HepG2 (cell line): Measurements from ENCODE around the gene GPHN. TPM values are rescaled to one million over a fixed set of nuclear protein-coding genes. Genes with fewer than 3 reads are reported as not detected.
A peak's percentile ranks its signal among the peaks of the same experiment; 100 is the strongest.

Experiments used
- ATAC-seq: fragments of 200-7000 bp; cut with Tn5 transposase; 3 replicates; pipeline ENCODE4 v1.9.1; 2020; ENCODE audit warnings: mild to moderate bottlenecking, moderate library complexity
- BruUV-seq: library from RNA; stranded (reverse); fragments of 400-500 nt; replicated peaks from 2 replicates; lab custom pipeline; 2021; lab: Mats Ljungman, UMichigan
- CTCF ChIA-PET: fragments of 300-600 bp; formaldehyde crosslinking; extraction: SDS; loops from one replicate; lab custom pipeline; 2021; ENCODE audit warnings: low total read pairs, inconsistent platforms, low intra/inter-chr PET ratio; lab: Yijun Ruan, JAX
- POLR2A ChIA-PET: fragments of 350-600 bp; sonication (Branson Sonifier 250); formaldehyde crosslinking; loops from one replicate; lab custom pipeline; 2020; ENCODE audit warnings: antibody characterized with exemption, inconsistent platforms; lab: Yijun Ruan, JAX
- DNase-seq: peaks from one replicate; pipeline ENCODE4 v3.0.0-alpha.2; 2015; ENCODE audit warnings: low spot score
- FAIRE-seq: peaks from 3 replicates; lab custom pipeline; 2011; peaks lifted over from hg19 to GRCh38; lab: Jason Lieb, UNC
- H2AFZ ChIP-seq: one replicate; pipeline ENCODE4 v1.6.1; 2011; ENCODE audit warnings: low read length, inconsistent platforms
- H3K27ac ChIP-seq: fragments of 300-600 bp; 3 replicates; pipeline ENCODE4 v1.8.0; 2011; ENCODE audit warnings: mixed run types, mild to moderate bottlenecking, mixed read lengths, low read length, inconsistent platforms; ENCODE audit not compliant: insufficient read depth; ENCODE audit errors: extremely low read length
- H3K27me3 ChIP-seq, 2 experiments: fragments of 200-600 bp in 1 of 2; 2 replicates in 1 of 2; 3 replicates in 1 of 2; pipeline versions ENCODE4 v1.6.0 to v1.8.0; 2011; ENCODE audit warnings: low read length in 2 of 2, mild to moderate bottlenecking in 2 of 2, moderate library complexity in 2 of 2, inconsistent platforms in 1 of 2; ENCODE audit not compliant: insufficient read depth in 2 of 2, control insufficient read depth in 1 of 2
- H3K36me3 ChIP-seq, 2 experiments: fragments of 200-600 bp in 1 of 2; replicated peaks in 1 of 2; 2 replicates in 1 of 2; 3 replicates in 1 of 2; pipeline versions ENCODE4 v1.5.1 to v1.8.0; 2011; ENCODE audit warnings: low read length in 2 of 2, inconsistent platforms in 1 of 2; ENCODE audit not compliant: insufficient read depth in 2 of 2, control insufficient read depth in 1 of 2
- H3K4me1 ChIP-seq: 2 replicates; pipeline ENCODE4 v1.5.1; 2012; ENCODE audit warnings: low read length, inconsistent platforms; ENCODE audit not compliant: insufficient read depth
- H3K4me2 ChIP-seq: 2 replicates; pipeline ENCODE4 v1.6.0; 2011; ENCODE audit warnings: low read depth, low read length, inconsistent platforms
- H3K4me3 ChIP-seq, 3 experiments: fragments of 200-600 bp in 1 of 3; sonication (generic), shearing (Covaris generic) in 1 of 3; replicated peaks in 1 of 3; 2 replicates each; pipeline ENCODE4 v1.5.1; 2011 to 2016; ENCODE audit warnings: low read length in 3 of 3, inconsistent platforms in 2 of 3, low read depth in 2 of 3, mild to moderate bottlenecking in 2 of 3, control low read depth in 1 of 3, mixed read lengths in 1 of 3; ENCODE audit not compliant: insufficient read depth in 1 of 3
- H3K79me2 ChIP-seq: one replicate; pipeline ENCODE4 v1.6.1; 2011; ENCODE audit warnings: low read length, inconsistent platforms; ENCODE audit not compliant: insufficient read depth
- H3K9ac ChIP-seq: 2 replicates; pipeline ENCODE4 v1.6.0; 2011; ENCODE audit warnings: mild to moderate bottlenecking, low read depth, low read length, inconsistent platforms; ENCODE audit not compliant: insufficient read depth
- H3K9me3 ChIP-seq: 2 replicates; pipeline ENCODE4 v1.5.1; 2012; ENCODE audit warnings: mild to moderate bottlenecking, low read length
- H4K20me1 ChIP-seq: 2 replicates; pipeline ENCODE4 v1.6.0; 2011; ENCODE audit warnings: inconsistent platforms, mild to moderate bottlenecking, low read length, moderate library complexity; ENCODE audit not compliant: insufficient read depth
- HOXA7 ChIP-seq: sonication (generic); formaldehyde crosslinking; IDR thresholded peaks from 2 replicates; pipeline ENCODE4 v1.8.1; 2022; ENCODE audit warnings: mild to moderate bottlenecking, missing genetic modification reagents, moderate library complexity
- WGBS: methylation state at CpG from one replicate; pipeline ENCODE4 v1.1.6; 2017; ENCODE audit warnings: low lambda C conversion rate; 5-methylcytosine and 5-hydroxymethylcytosine counted together
- in situ Hi-C: cut with HindIII; loops from 2 replicates; pipeline ENCODE4 v1.10.0; 2017; ENCODE audit warnings: low pct_unique_long_range_greater_than_20kb; ENCODE audit not compliant: extremely low pct_ligation_motif_present
- intact Hi-C: fragments of 100-400 bp; cut with micrococcal nuclease; formaldehyde crosslinking; loops from one replicate; pipeline ENCODE4 v1.10.0; 2022; ENCODE audit not compliant: unreplicated experiment
- polyA plus RNA-seq, 8 experiments: library from polyadenylated mRNA; depleted of rRNA in 3 of 8; stranded (reverse) in 7 of 8; unstranded in 1 of 8; fragments of >200 nt; fragmentation: Illumina TruSeq in 4 of 8; extraction: Trizol in 4 of 8; gene quantifications; 2 replicates each; pipeline versions ENCODE4 v1.2.1 to v1.2.3, GENCODE V29; 2011 to 2016; ENCODE audit warnings: low read depth in 4 of 8, missing spikeins in 1 of 8, mixed read lengths in 1 of 8; ENCODE audit not compliant: insufficient read depth in 1 of 8
- total RNA-seq, 5 experiments: library from RNA; depleted of rRNA; stranded (reverse); fragments of >200 nt; fragmentation: Illumina TruSeq; extraction: Trizol; gene quantifications; 2 replicates each; pipeline ENCODE4 v1.2.3, GENCODE V29; 2016; ENCODE audit warnings: low read depth in 1 of 5
- TF ChIP-seq, protein P1 (sequence below): sonication (generic); formaldehyde crosslinking; IDR thresholded peaks from 2 replicates; pipeline ENCODE4 v1.9.0; 2021; ENCODE audit warnings: mild to moderate bottlenecking, missing genetic modification reagents
- TF ChIP-seq, protein P2 (sequence below): sonication (generic); formaldehyde crosslinking; IDR thresholded peaks from 2 replicates; pipeline ENCODE4 v1.8.0; 2022; ENCODE audit warnings: mild to moderate bottlenecking, missing genetic modification reagents
- TF ChIP-seq, protein P3 (sequence below): sonication (generic); formaldehyde crosslinking; IDR thresholded peaks from 2 replicates; pipeline ENCODE4 v1.4.0; 2020; ENCODE audit warnings: missing genetic modification reagents, borderline replicate concordance
- TF ChIP-seq, protein P4 (sequence below): sonication (generic); formaldehyde crosslinking; IDR thresholded peaks from 2 replicates; pipeline ENCODE4 v1.5.1; 2020; ENCODE audit warnings: missing genetic modification reagents, mild to moderate bottlenecking, borderline replicate concordance
- TF ChIP-seq, protein P5 (sequence below): sonication (generic); formaldehyde crosslinking; IDR thresholded peaks from 2 replicates; pipeline ENCODE4 v1.4.0; 2020; ENCODE audit warnings: mild to moderate bottlenecking, missing genetic modification reagents

The GPHN gene
- total and polyA plus RNA-seq, 2 of the 13 experiments (the other 11 are each of a cell fraction or from before 2014, with no cell fraction given), result 12.7 to 19.2 TPM

DNA sequence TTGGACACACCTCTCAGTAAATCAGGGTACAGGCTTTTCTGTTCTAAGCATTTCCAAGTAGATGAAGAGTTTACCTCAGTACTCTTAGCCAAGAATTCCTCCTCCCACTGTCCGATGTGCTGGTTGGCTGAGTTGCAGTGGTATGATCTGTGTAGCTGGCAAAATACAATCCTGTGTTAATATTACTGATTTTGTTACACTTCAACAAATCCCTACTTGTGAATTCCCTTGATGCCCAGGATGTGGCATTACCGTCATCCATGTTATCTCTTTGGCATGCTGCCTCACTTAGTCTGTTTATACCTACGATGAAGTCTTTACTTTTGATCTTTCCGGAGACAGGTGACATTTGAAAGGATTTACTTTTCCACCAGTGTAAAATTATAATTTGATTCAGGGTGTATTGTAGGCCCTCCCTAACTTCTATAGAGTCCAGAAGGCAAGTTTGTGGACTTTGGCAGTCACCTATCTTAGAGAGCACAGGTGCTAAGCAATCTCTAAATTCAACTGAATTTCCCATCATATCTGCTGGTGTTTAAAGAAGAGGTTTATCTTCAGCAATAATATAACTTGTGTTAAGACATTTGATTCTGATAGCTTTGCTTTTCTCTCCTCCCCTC, 11.6 kb upstream of the GPHN start:
- H3K4me1 ChIP-seq, result peaks cover 13% of the 10 kb centered on the region
- intact Hi-C loops, result loop anchor here (5.0 kb wide), 1 partner anchor 641 kb away; no protein-coding TSS in a partner anchor
- peak overlapping the region in 2 of 3 experiments; percentile 36 to 45; a peak in 4 of 6 replicates for H3K4me3 ChIP-seq
- no peaks in the 10 kb centered on the region for H3K79me2 ChIP-seq
- ChIA-PET CTCF (interaction anchor here (1.4 to 1.9 kb wide), 3 partner anchors 11 to 622 kb away, joined by 5 to 9 read pairs (median 5); partner anchors contain the start of gene GPHN), POLR2A (interaction anchor here (3.2 kb wide), 1 partner anchor 11 kb away, joined by 18 read pairs; the partner anchor contains the start of gene GPHN)
- H3K4me2 ChIP-seq, result peak overlapping the region; percentile 56
- H3K27ac ChIP-seq, result no peak overlapping the region
- peak overlapping the region; percentile 92 for H2AFZ ChIP-seq
- no peaks in the 10 kb centered on the region for H4K20me1 ChIP-seq
- WGBS, result 61% methylated on average over 4 of the region's 4 CpGs
- DNase-seq (no peak), FAIRE-seq (no peak), ATAC-seq (peak; percentile 76)
- H3K9me3 ChIP-seq, result no peaks in the 10 kb centered on the region
- in situ Hi-C loops, result no loop called here
- H3K36me3 ChIP-seq, result no peaks in the 10 kb centered on the region
- no TSS peak for BruUV-seq
- no peaks in the 10 kb centered on the region for H3K27me3 ChIP-seq
- 0 out of 2 replicates have a peak overlapping the region, but pooled peaks have one; percentile 3 for H3K9ac ChIP-seq
- no peak for TF ChIP-seq HOXA7 (CRISPR knock-in tag)
- TF ChIP-seq, protein P1, sequence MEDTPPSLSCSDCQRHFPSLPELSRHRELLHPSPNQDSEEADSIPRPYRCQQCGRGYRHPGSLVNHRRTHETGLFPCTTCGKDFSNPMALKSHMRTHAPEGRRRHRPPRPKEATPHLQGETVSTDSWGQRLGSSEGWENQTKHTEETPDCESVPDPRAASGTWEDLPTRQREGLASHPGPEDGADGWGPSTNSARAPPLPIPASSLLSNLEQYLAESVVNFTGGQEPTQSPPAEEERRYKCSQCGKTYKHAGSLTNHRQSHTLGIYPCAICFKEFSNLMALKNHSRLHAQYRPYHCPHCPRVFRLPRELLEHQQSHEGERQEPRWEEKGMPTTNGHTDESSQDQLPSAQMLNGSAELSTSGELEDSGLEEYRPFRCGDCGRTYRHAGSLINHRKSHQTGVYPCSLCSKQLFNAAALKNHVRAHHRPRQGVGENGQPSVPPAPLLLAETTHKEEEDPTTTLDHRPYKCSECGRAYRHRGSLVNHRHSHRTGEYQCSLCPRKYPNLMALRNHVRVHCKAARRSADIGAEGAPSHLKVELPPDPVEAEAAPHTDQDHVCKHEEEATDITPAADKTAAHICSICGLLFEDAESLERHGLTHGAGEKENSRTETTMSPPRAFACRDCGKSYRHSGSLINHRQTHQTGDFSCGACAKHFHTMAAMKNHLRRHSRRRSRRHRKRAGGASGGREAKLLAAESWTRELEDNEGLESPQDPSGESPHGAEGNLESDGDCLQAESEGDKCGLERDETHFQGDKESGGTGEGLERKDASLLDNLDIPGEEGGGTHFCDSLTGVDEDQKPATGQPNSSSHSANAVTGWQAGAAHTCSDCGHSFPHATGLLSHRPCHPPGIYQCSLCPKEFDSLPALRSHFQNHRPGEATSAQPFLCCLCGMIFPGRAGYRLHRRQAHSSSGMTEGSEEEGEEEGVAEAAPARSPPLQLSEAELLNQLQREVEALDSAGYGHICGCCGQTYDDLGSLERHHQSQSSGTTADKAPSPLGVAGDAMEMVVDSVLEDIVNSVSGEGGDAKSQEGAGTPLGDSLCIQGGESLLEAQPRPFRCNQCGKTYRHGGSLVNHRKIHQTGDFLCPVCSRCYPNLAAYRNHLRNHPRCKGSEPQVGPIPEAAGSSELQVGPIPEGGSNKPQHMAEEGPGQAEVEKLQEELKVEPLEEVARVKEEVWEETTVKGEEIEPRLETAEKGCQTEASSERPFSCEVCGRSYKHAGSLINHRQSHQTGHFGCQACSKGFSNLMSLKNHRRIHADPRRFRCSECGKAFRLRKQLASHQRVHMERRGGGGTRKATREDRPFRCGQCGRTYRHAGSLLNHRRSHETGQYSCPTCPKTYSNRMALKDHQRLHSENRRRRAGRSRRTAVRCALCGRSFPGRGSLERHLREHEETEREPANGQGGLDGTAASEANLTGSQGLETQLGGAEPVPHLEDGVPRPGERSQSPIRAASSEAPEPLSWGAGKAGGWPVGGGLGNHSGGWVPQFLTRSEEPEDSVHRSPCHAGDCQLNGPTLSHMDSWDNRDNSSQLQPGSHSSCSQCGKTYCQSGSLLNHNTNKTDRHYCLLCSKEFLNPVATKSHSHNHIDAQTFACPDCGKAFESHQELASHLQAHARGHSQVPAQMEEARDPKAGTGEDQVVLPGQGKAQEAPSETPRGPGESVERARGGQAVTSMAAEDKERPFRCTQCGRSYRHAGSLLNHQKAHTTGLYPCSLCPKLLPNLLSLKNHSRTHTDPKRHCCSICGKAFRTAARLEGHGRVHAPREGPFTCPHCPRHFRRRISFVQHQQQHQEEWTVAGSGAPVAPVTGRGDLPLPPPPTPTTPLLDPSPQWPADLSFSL (CRISPR knock-in tag), result no peak
- TF ChIP-seq, protein P2, sequence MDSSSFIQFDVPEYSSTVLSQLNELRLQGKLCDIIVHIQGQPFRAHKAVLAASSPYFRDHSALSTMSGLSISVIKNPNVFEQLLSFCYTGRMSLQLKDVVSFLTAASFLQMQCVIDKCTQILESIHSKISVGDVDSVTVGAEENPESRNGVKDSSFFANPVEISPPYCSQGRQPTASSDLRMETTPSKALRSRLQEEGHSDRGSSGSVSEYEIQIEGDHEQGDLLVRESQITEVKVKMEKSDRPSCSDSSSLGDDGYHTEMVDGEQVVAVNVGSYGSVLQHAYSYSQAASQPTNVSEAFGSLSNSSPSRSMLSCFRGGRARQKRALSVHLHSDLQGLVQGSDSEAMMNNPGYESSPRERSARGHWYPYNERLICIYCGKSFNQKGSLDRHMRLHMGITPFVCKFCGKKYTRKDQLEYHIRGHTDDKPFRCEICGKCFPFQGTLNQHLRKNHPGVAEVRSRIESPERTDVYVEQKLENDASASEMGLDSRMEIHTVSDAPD (CRISPR knock-in tag), result no peak
- TF ChIP-seq, protein P3, sequence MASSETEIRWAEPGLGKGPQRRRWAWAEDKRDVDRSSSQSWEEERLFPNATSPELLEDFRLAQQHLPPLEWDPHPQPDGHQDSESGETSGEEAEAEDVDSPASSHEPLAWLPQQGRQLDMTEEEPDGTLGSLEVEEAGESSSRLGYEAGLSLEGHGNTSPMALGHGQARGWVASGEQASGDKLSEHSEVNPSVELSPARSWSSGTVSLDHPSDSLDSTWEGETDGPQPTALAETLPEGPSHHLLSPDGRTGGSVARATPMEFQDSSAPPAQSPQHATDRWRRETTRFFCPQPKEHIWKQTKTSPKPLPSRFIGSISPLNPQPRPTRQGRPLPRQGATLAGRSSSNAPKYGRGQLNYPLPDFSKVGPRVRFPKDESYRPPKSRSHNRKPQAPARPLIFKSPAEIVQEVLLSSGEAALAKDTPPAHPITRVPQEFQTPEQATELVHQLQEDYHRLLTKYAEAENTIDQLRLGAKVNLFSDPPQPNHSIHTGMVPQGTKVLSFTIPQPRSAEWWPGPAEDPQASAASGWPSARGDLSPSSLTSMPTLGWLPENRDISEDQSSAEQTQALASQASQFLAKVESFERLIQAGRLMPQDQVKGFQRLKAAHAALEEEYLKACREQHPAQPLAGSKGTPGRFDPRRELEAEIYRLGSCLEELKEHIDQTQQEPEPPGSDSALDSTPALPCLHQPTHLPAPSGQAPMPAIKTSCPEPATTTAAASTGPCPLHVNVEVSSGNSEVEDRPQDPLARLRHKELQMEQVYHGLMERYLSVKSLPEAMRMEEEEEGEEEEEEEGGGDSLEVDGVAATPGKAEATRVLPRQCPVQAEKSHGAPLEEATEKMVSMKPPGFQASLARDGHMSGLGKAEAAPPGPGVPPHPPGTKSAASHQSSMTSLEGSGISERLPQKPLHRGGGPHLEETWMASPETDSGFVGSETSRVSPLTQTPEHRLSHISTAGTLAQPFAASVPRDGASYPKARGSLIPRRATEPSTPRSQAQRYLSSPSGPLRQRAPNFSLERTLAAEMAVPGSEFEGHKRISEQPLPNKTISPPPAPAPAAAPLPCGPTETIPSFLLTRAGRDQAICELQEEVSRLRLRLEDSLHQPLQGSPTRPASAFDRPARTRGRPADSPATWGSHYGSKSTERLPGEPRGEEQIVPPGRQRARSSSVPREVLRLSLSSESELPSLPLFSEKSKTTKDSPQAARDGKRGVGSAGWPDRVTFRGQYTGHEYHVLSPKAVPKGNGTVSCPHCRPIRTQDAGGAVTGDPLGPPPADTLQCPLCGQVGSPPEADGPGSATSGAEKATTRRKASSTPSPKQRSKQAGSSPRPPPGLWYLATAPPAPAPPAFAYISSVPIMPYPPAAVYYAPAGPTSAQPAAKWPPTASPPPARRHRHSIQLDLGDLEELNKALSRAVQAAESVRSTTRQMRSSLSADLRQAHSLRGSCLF (CRISPR knock-in tag), result no peak
- TF ChIP-seq, protein P4, sequence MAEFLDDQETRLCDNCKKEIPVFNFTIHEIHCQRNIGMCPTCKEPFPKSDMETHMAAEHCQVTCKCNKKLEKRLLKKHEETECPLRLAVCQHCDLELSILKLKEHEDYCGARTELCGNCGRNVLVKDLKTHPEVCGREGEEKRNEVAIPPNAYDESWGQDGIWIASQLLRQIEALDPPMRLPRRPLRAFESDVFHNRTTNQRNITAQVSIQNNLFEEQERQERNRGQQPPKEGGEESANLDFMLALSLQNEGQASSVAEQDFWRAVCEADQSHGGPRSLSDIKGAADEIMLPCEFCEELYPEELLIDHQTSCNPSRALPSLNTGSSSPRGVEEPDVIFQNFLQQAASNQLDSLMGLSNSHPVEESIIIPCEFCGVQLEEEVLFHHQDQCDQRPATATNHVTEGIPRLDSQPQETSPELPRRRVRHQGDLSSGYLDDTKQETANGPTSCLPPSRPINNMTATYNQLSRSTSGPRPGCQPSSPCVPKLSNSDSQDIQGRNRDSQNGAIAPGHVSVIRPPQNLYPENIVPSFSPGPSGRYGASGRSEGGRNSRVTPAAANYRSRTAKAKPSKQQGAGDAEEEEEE (CRISPR knock-in tag), result no peak
- TF ChIP-seq, protein P5, sequence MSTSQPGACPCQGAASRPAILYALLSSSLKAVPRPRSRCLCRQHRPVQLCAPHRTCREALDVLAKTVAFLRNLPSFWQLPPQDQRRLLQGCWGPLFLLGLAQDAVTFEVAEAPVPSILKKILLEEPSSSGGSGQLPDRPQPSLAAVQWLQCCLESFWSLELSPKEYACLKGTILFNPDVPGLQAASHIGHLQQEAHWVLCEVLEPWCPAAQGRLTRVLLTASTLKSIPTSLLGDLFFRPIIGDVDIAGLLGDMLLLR (CRISPR knock-in tag), result no peak
